KMS-11 (cell line): Measurements from ENCODE around the gene PIP4K2C.
A peak's percentile ranks its signal among the peaks of the same experiment; 100 is the strongest.

Experiments
- H2AFZ ChIP-seq: fragments of 200-600 bp; sonication (generic); 2 replicates; pipeline ENCODE4 v1.6.1; 2016; ENCODE audit warnings: antibody characterized with exemption, mixed run types, low read depth
- H3K27ac ChIP-seq: fragments of 200-600 bp; sonication (generic); 2 replicates; pipeline ENCODE4 v1.6.1; 2016; ENCODE audit warnings: mild to moderate bottlenecking, mixed run types
- H3K27me3 ChIP-seq: fragments of 200-600 bp; sonication (generic); 2 replicates; pipeline ENCODE4 v1.6.1; 2017; ENCODE audit warnings: mild to moderate bottlenecking, low read depth, mixed run types, moderate library complexity; ENCODE audit not compliant: insufficient read depth
- H3K36me3 ChIP-seq: fragments of 200-600 bp; sonication (generic); 2 replicates; pipeline ENCODE4 v1.6.1; 2017; ENCODE audit warnings: mild to moderate bottlenecking, mixed run types; ENCODE audit not compliant: insufficient read depth
- H3K4me1 ChIP-seq: fragments of 200-600 bp; sonication (generic); 2 replicates; pipeline ENCODE4 v1.6.1; 2016; ENCODE audit warnings: mild to moderate bottlenecking, low read depth, mixed run types; ENCODE audit not compliant: poor library complexity, severe bottlenecking
- H3K4me2 ChIP-seq: fragments of 200-600 bp; sonication (generic); 2 replicates; pipeline ENCODE4 v1.7.0; 2016; ENCODE audit warnings: mild to moderate bottlenecking, mixed run types
- H3K4me3 ChIP-seq: fragments of 200-600 bp; sonication (generic); IDR thresholded peaks from 2 replicates; pipeline ENCODE4 v1.6.1; 2017; ENCODE audit warnings: low read depth, low read length, mixed read lengths; ENCODE audit not compliant: insufficient read depth
- H3K79me2 ChIP-seq: fragments of 200-600 bp; sonication (generic); 2 replicates; pipeline ENCODE4 v1.6.1; 2016; ENCODE audit warnings: low read depth, mixed run types; ENCODE audit not compliant: insufficient read depth
- H3K9ac ChIP-seq: fragments of 200-600 bp; sonication (generic); 2 replicates; pipeline ENCODE4 v1.6.1; 2016; ENCODE audit warnings: mild to moderate bottlenecking, mixed run types
- H4K20me1 ChIP-seq: fragments of 200-600 bp; sonication (generic); 2 replicates; pipeline ENCODE4 v1.6.1; 2016; ENCODE audit warnings: mild to moderate bottlenecking, mixed run types; ENCODE audit not compliant: insufficient read depth
- TF ChIP-seq, protein P1 (sequence below): fragments of 200-600 bp; sonication (generic); conservative IDR thresholded peaks from 2 replicates; pipeline ENCODE4 v1.6.1; 2017; ENCODE audit warnings: low read depth, mild to moderate bottlenecking, antibody characterized with exemption, low read length, moderate library complexity, mixed read lengths

PIP4K2C gene

DNA sequence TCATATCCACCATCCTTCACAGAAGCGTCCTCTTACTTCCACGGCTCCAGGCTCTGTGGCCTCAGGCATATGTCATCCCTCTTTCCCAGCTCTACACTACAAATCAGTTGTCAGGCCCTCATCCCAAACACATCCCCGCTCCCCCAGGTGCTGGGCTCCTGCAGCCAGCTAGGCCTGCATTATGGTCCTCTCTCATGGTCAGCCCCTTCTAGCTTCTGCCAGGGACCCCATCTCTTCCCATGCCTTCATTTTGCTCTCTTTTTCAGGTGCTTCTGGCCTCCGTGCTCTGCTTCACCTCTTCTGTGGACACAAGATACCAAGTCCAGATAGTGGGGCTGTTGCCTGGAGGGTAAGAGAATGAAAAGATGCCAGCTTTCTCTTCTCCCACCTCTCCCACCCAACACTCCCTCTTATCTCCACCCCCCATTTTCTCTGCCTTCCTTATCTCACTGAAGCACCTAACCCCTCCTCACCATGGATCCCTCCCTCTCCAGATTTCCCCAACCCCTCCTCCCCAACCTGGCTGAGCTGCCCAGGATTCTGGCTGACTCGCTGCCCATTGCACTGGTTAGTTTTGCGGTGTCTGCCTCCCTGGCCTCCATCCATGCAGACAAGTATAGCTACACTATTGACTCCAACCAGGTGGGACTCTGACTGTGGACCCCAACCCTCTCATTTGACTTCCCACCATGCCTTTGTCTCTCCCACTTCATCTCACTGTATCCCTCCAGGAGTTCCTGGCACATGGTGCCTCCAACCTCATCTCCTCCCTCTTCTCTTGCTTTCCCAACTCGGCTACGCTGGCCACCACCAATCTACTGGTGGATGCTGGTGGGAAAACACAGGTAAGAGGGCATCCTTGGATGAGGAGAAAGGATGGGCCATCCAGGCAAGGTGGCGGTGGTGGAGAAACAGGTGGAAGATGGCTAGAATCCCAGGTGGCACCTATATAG is 31.6 kb downstream of the PIP4K2C start:
- Histone ChIP-seq H3K36me3 (no peaks in the 10 kb centered on the region), H3K27me3 (peaks cover 18% of the 10 kb centered on the region), H3K4me1 (peaks cover 5% of the 10 kb centered on the region), H2AFZ (peak overlapping the region; percentile 82; the same call in 1 of the 2 replicates), H3K9ac (no peak overlapping the region), H3K4me2 (peak overlapping the region; percentile 77; the same call in 1 of the 2 replicates), H3K27ac (no peak overlapping the region), H4K20me1 (no peaks in the 10 kb centered on the region), H3K4me3 (no peak overlapping the region), H3K79me2 (no peaks in the 10 kb centered on the region)
- TF ChIP-seq, protein P1, sequence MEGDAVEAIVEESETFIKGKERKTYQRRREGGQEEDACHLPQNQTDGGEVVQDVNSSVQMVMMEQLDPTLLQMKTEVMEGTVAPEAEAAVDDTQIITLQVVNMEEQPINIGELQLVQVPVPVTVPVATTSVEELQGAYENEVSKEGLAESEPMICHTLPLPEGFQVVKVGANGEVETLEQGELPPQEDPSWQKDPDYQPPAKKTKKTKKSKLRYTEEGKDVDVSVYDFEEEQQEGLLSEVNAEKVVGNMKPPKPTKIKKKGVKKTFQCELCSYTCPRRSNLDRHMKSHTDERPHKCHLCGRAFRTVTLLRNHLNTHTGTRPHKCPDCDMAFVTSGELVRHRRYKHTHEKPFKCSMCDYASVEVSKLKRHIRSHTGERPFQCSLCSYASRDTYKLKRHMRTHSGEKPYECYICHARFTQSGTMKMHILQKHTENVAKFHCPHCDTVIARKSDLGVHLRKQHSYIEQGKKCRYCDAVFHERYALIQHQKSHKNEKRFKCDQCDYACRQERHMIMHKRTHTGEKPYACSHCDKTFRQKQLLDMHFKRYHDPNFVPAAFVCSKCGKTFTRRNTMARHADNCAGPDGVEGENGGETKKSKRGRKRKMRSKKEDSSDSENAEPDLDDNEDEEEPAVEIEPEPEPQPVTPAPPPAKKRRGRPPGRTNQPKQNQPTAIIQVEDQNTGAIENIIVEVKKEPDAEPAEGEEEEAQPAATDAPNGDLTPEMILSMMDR: no peak

DNA sequence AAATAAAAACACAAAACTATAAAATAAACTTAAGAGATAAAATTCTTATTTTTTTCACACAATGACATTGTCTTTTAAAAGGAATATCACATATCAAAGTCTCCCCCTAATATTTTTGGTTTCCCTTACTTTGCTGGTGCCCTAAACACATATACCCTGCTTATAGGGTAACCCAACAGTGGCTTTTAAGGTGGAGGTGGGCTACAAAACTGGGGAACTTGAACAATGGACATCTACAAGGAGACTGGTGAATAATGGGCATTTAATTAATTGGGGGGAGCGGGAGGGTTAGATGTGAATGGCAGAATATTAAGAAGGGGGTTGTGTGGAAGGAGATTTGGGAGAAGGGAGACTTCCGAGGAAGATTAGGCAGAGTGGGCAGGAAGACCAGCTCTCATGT is 32.4 kb downstream of the PIP4K2C start:
- H3K9ac ChIP-seq: no peak overlapping the region
- TF ChIP-seq, protein P1: no peak
- no peaks in the 10 kb centered on the region; the same call in 1 of the 2 replicates for H3K36me3 ChIP-seq
- H3K4me2 ChIP-seq: no peak overlapping the region
- peaks cover 5% of the 10 kb centered on the region for H3K4me1 ChIP-seq
- H4K20me1 ChIP-seq: no peaks in the 10 kb centered on the region
- H3K79me2 ChIP-seq: no peaks in the 10 kb centered on the region
- H3K4me3 ChIP-seq: no peak overlapping the region
- no peak overlapping the region for H3K27ac ChIP-seq
- peaks cover 18% of the 10 kb centered on the region for H3K27me3 ChIP-seq
- H2AFZ ChIP-seq: no peak overlapping the region

DNA sequence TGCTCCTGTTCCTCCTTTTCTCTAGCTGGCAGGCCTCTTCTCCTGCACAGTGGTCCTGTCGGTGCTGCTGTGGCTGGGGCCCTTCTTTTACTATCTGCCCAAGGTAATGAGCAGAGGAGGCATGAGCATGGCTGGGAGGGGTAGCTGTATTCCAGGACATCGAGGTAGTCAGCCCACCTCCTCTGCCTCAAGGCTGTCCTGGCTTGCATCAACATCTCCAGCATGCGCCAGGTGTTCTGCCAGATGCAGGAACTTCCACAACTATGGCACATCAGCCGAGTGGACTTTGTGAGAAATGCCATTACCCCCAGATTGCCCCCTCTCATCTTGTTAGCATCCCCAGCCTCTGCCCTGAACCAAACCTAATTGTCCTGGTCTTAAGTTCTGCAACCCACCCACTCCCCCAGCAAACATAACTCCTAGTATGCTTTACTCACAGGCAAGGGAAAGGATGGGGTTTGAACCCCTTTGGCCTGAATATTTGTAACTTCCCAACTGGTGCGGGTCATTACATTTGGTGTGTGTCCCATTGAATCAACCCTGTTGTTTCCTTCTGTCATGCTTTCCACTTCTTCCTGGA is 32.9 kb downstream of the PIP4K2C start:
- Histone ChIP-seq H3K4me1 (peaks cover 5% of the 10 kb centered on the region), H3K79me2 (no peaks in the 10 kb centered on the region), H3K27ac (no peak overlapping the region), H3K36me3 (no peaks in the 10 kb centered on the region; the same call in 1 of the 2 replicates), H2AFZ (no peak overlapping the region), H3K4me3 (no peak overlapping the region), H3K4me2 (no peak overlapping the region), H4K20me1 (no peaks in the 10 kb centered on the region), H3K9ac (no peak overlapping the region), H3K27me3 (peaks cover 18% of the 10 kb centered on the region)
- TF ChIP-seq, protein P1: no peak

DNA sequence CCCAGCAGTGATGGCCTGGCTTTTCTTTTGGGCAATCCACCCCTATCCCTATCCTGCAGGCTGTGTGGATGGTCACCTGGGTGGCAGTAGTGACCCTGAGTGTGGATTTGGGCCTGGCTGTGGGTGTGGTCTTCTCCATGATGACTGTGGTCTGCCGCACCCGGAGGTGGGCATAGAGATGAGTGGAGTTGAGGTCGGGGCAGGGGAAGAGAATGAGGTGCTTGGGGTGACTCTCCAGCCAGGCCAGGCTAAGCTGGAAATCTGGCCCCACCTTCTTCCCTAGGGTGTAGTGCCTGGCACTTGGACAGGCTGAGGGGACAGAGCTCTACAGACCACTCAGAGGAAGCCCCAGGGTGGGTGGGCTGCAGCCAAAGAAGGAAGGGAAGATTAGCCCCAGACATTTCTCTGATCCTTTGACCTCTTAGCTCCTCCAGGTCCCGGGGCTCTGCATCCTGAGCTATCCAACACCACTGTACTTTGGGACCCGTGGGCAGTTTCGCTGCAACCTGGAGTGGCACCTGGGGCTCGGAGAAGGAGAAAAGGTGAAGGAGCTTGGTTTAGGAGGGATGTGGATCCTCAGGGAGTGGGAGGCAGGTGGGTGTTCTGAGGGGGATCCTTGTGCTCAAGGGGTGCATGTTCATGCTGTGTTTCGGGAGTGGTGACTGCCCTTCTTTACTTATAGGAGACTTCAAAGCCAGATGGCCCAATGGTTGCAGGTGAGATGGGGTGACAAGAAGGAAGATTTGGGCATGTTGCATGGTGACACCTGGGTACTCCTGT is 33.6 kb downstream of the PIP4K2C start:
- H4K20me1 ChIP-seq: no peaks in the 10 kb centered on the region
- H3K4me3 ChIP-seq: no peak overlapping the region
- no peaks in the 10 kb centered on the region; the same call in 1 of the 2 replicates for H3K36me3 ChIP-seq
- no peaks in the 10 kb centered on the region for H3K79me2 ChIP-seq
- H3K27ac ChIP-seq: no peak overlapping the region
- no peak overlapping the region for H2AFZ ChIP-seq
- no peak overlapping the region for H3K4me2 ChIP-seq
- TF ChIP-seq, protein P1: no peak
- H3K9ac ChIP-seq: no peak overlapping the region
- H3K4me1 ChIP-seq: peaks cover 5% of the 10 kb centered on the region
- H3K27me3 ChIP-seq: peaks cover 18% of the 10 kb centered on the region
